Thyroid gland (tissue), 4 donors: Measurements from ENCODE around the gene ALOX5. TPM values are rescaled to one million over a fixed set of nuclear protein-coding genes. Genes with fewer than 3 reads are reported as not detected.
A peak's percentile ranks its signal among the peaks of the same experiment; 100 is the strongest.
"Not testable (repeated sequence)": the region's sequence is repeated elsewhere in the genome, so short reads cannot be mapped to it uniquely, and the experiment has no call there.

Experiments
- DNase-seq, 2 donors: peaks; one replicate each; pipeline ENCODE4 v3.0.0-alpha.2; 2019
- H3K27ac ChIP-seq, 3 donors: fragments of 200-600 bp; sonication (generic); 1 replicate in 2 of 3; 2 replicates in 1 of 3; pipeline ENCODE4 v1.5.1; 2016 to 2019; ENCODE audit warnings: mild to moderate bottlenecking in 1 of 3, moderate library complexity in 1 of 3
- H3K27me3 ChIP-seq: fragments of 200-600 bp; sonication (generic); one replicate; pipeline ENCODE4 v1.5.1; 2019
- H3K36me3 ChIP-seq, 2 donors: fragments of 200-600 bp; sonication (generic); one replicate each; pipeline ENCODE4 v1.5.1; 2016 to 2019
- H3K4me1 ChIP-seq, 2 donors: fragments of 200-600 bp; sonication (generic); one replicate each; pipeline ENCODE4 v1.5.1; 2017 to 2019
- H3K4me3 ChIP-seq, 3 donors: fragments of 200-600 bp; sonication (generic); replicated peaks in 1 of 3; 1 replicate in 2 of 3; 2 replicates in 1 of 3; pipeline ENCODE4 v1.5.1; 2016; ENCODE audit warnings: mild to moderate bottlenecking in 1 of 3
- H3K9me3 ChIP-seq: fragments of 200-600 bp; sonication (generic); one replicate; pipeline ENCODE4 v1.5.1; 2017
- CTCF ChIP-seq, 6 experiments: fragments of 200-600 bp in 3 of 6; fragments of 450-650 bp in 3 of 6; sonication (generic) in 3 of 6; IDR thresholded peaks; one replicate each; pipeline ENCODE4 v1.5.1; 2016 to 2019; ENCODE audit warnings: antibody characterized with exemption in 6 of 6, mild to moderate bottlenecking in 2 of 6, inconsistent platforms in 1 of 6, moderate library complexity in 1 of 6
- POLR2A ChIP-seq, 2 donors: fragments of 450-650 bp; IDR thresholded peaks; one replicate each; pipeline ENCODE4 v1.6.1; 2017; ENCODE audit warnings: antibody characterized with exemption in 2 of 2, mild to moderate bottlenecking in 2 of 2, moderate library complexity in 1 of 2
- WGBS, 2 donors: methylation state at CpG; one replicate each; pipeline ENCODE4 v1.1.5; 2017; 5-methylcytosine and 5-hydroxymethylcytosine counted together
- intact Hi-C: fragments of 100-400 bp; cut with DNase I; formaldehyde crosslinking; loops from one replicate; pipeline ENCODE4 v1.15.1; 2023
- total RNA-seq, 4 donors: library from RNA; depleted of rRNA; stranded (reverse); fragments of >200 nt; gene quantifications; one replicate each; pipeline ENCODE4 v1.2.3, GENCODE V29; 2016

ALOX5 gene
- total RNA-seq, 4 donors from 2014 or later, result 4.1 to 28.2 (median 10.3) TPM

DNA sequence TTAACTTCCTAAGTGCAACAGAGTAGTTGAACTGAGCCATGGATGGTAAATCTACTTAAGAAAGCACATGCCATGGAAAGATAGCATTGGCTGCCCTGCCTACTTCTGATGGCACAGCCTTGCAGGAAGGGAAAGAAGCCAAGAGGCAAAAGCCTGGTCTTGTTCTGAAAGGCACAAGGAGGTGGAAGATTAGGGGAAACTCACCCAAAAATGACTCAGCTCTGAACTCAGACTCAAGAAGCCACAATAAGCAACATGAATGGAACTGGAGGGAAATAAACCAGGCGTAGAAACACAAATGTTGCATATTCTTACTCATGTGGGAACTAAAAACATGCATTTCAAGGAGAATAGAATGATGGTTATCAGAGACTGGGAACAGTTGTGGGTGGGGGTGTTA is 20.8 kb upstream of the ALOX5 start:
- no peaks in the 10 kb centered on the region for H3K36me3 ChIP-seq
- peaks cover 0 to 9% of the 10 kb centered on the region in 2 donors for H3K4me1 ChIP-seq
- intact Hi-C loops, result no loop called here
- H3K27me3 ChIP-seq, result peaks cover 3% of the 10 kb centered on the region
- no peak overlapping the region for H3K27ac ChIP-seq
- H3K9me3 ChIP-seq, result no peaks in the 10 kb centered on the region
- peak; percentile 54 to 67 for DNase-seq
- H3K4me3 ChIP-seq, result no peak overlapping the region
- WGBS, 2 donors, result 60 to 64% methylated on average over 1 of the region's 1 CpG
- TF ChIP-seq POLR2A (IDR thresholded peaks at IDR 0.05), result no peak
- TF ChIP-seq CTCF (IDR thresholded peaks at IDR 0.05), result no peak

GRCh38 chr10:45354261-45354660 is 19.8 kb upstream of the ALOX5 start:
- WGBS, 2 donors, result 75 to 90% methylated on average over 3 of the region's 3 CpGs
- intact Hi-C loops, result no loop called here

DNA sequence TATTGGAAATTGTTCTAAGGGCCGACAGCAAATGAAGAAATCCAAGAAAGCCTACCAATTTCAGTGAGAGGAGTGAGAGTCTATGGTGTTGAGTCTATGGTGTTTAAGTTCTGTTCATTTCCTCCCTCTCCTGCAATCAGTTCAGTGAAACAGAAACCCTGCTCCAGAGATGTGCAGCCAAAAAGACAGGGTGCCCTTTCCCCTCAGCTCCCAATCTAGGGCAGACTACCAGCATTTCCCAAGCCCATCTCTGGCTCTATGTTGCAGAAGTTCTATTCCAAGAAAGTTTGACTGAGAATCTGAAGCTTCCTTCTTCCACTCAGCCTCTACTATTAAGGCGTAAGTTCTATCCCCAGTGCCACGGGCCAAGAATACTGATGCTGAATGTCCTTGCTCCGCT is 18.5 kb upstream of the ALOX5 start:
- peaks cover 0 to 9% of the 10 kb centered on the region in 2 donors for H3K4me1 ChIP-seq
- H3K36me3 ChIP-seq, result no peaks in the 10 kb centered on the region
- H3K27ac ChIP-seq, result no peak overlapping the region
- intact Hi-C loops, result no loop called here
- peaks cover 3% of the 10 kb centered on the region for H3K27me3 ChIP-seq
- no peaks in the 10 kb centered on the region for H3K9me3 ChIP-seq
- no peak overlapping the region for H3K4me3 ChIP-seq
- no peak for DNase-seq
- TF ChIP-seq POLR2A (IDR thresholded peaks at IDR 0.05) (no peak), CTCF (IDR thresholded peaks at IDR 0.05) (no peak)
- 89 to 95% methylated on average over 4 of the region's 4 CpGs for WGBS, 2 donors

More at GRCh38 chr10:45354261-45354660, 19.8 kb upstream of the ALOX5 start:
- no peak overlapping the region for H3K4me3 ChIP-seq
- no peak for TF ChIP-seq CTCF (IDR thresholded peaks at IDR 0.05)
- TF ChIP-seq POLR2A (IDR thresholded peaks at IDR 0.05), result no peak
- no peaks in the 10 kb centered on the region for H3K36me3 ChIP-seq
- H3K9me3 ChIP-seq, result no peaks in the 10 kb centered on the region
- peaks cover 3% of the 10 kb centered on the region for H3K27me3 ChIP-seq
- peak in 1 of 2 donors; percentile 14 for DNase-seq
- no peak overlapping the region for H3K27ac ChIP-seq
- H3K4me1 ChIP-seq, result peaks cover 0 to 9% of the 10 kb centered on the region in 2 donors

- H3K4me1 ChIP-seq, H3K36me3 ChIP-seq, H3K4me3 ChIP-seq, intact Hi-C loops, DNase-seq, H3K27ac ChIP-seq, H3K9me3 ChIP-seq, H3K27me3 ChIP-seq: not testable (repeated sequence)
- WGBS, 2 donors, result 55 to 61% methylated on average over 5 to 7 of the region's 7 CpGs
These were observed 15.1 kb upstream of the ALOX5 start for GRCh38 chr10:45358961-45359360.

GRCh38 chr10:45361983-45362799 is 11.8 kb upstream of the ALOX5 start:
- DNase-seq, intact Hi-C loops, H3K27ac ChIP-seq, H3K27me3 ChIP-seq, H3K4me1 ChIP-seq, H3K4me3 ChIP-seq, H3K36me3 ChIP-seq, H3K9me3 ChIP-seq: not testable (repeated sequence)
- 52 to 57% methylated on average over 18 of the region's 18 CpGs for WGBS, 2 donors

GRCh38 chr10:45367643-45368042 is 6.4 kb upstream of the ALOX5 start:
- not testable (repeated sequence) for H3K36me3 ChIP-seq, H3K9me3 ChIP-seq

More at GRCh38 chr10:45367643-45368042, 6.4 kb upstream of the ALOX5 start:
- H3K4me3 ChIP-seq, H3K27ac ChIP-seq, H3K27me3 ChIP-seq, intact Hi-C loops, H3K4me1 ChIP-seq, DNase-seq: not testable (repeated sequence)
- 94 to 95% methylated on average over 3 of the region's 3 CpGs for WGBS, 2 donors
